ENCODE data around the gene MYO5C.

Gene MYO5C

GRCh38 chr15:52278636-52279367 lies 16.8 kb downstream of the MYO5C start:
- H3K9me3 ChIP-seq (ENCODE audit: control insufficient read depth, low read length): no peaks in the 10 kb centered on the region
- WGBS: 90% methylated on average over 10 of the region's 13 CpGs

GRCh38 chr15:52278135-52278534 lies 17.5 kb downstream of the MYO5C start:
- WGBS: 82% methylated on average over 3 of the region's 3 CpGs
- H2BK5ac ChIP-seq (ENCODE audit: low read depth, low read length, poor library complexity, severe bottlenecking): no peak overlapping the region

More at GRCh38 chr15:52278636-52279367, 16.8 kb downstream of the MYO5C start:
- Histone ChIP-seq H3K4me1 (ENCODE audit: control insufficient read depth, insufficient read depth, low read depth, low read length) (no peaks in the 10 kb centered on the region), H4K91ac (ENCODE audit: low read length) (no peak overlapping the region), H3K4me3 (ENCODE audit: insufficient read depth in 1 of 2, low read depth in 1 of 2, low read length in 2 of 2) (no peak overlapping the region), H3K9ac (ENCODE audit: low read length) (no peak overlapping the region), H3K4me2 (ENCODE audit: low read length, poor library complexity, severe bottlenecking) (no peak overlapping the region), H3K23ac (ENCODE audit: low read length in 2 of 2) (no peak overlapping the region), H3K18ac (ENCODE audit: low read depth in 1 of 2, low read length in 2 of 2) (no peak overlapping the region), H2BK5ac (ENCODE audit: low read depth, low read length, poor library complexity, severe bottlenecking) (no peak overlapping the region), H2AFZ (ENCODE audit: low read depth, low read length) (no peak overlapping the region), H3K36me3 (ENCODE audit: control insufficient read depth in 1 of 2, insufficient read depth in 2 of 2, low read depth in 1 of 2, low read length in 2 of 2) (no peaks in the 10 kb centered on the region), H3K27ac (ENCODE audit: low read length, poor library complexity, severe bottlenecking) (no peak overlapping the region), H4K8ac (ENCODE audit: low read length) (no peak overlapping the region), H3K27me3 (ENCODE audit: control insufficient read depth in 1 of 2, insufficient read depth in 1 of 2, low read length in 2 of 2) (peaks cover 0 to 6% of the 10 kb centered on the region in 2 experiments), H3K14ac (ENCODE audit: low read length in 2 of 2) (no peak overlapping the region), H3K4ac (ENCODE audit: low read depth in 1 of 2, low read length in 2 of 2) (no peak overlapping the region), H3K79me1 (replicated peaks; ENCODE audit: low read length, poor library complexity, severe bottlenecking) (no peaks in the 10 kb centered on the region), H2BK120ac (ENCODE audit: low read depth, low read length) (no peak overlapping the region), H2BK15ac (ENCODE audit: low read depth, poor library complexity, severe bottlenecking) (no peak overlapping the region), H2AK5ac (ENCODE audit: low read length, severe bottlenecking) (no peak overlapping the region), H2BK12ac (ENCODE audit: low read length in 2 of 2) (no peak overlapping the region)
- no peak for DNase-seq

DNA sequence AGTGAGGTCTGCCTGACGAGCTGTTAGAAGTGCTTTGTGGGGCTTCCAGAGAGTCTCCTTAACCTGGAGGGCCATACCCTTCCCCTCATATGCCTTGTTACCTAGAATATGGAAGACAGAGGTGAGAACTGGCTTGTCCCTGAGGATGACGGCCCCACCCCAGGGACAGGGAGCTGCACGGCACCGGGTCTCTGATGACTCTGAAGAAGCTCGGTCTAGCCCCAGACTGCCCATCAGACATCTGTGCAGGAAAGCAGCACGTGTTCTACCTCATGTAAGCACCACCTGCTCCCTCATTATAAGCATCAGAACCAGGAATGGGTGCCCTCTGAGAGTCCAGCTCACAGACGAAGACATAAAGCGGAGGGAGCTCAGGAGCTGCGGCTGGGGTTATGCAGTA lies 18.0 kb downstream of the MYO5C start:
- Histone ChIP-seq H2AFZ (ENCODE audit: low read depth, low read length) (no peak overlapping the region), H3K4ac (ENCODE audit: low read depth in 1 of 2, low read length in 2 of 2) (no peak overlapping the region), H3K4me1 (ENCODE audit: control insufficient read depth, insufficient read depth, low read depth, low read length) (no peaks in the 10 kb centered on the region), H3K27ac (ENCODE audit: low read length, poor library complexity, severe bottlenecking) (no peak overlapping the region), H3K9ac (ENCODE audit: low read length) (no peak overlapping the region), H4K91ac (ENCODE audit: low read length) (no peak overlapping the region), H3K14ac (ENCODE audit: low read length in 2 of 2) (no peak overlapping the region), H3K27me3 (ENCODE audit: control insufficient read depth in 1 of 2, insufficient read depth in 1 of 2, low read length in 2 of 2) (peaks cover 0 to 6% of the 10 kb centered on the region in 2 experiments), H2BK15ac (ENCODE audit: low read depth, poor library complexity, severe bottlenecking) (no peak overlapping the region), H3K79me1 (replicated peaks; ENCODE audit: low read length, poor library complexity, severe bottlenecking) (no peaks in the 10 kb centered on the region), H3K9me3 (ENCODE audit: control insufficient read depth, low read length) (no peaks in the 10 kb centered on the region), H2BK120ac (ENCODE audit: low read depth, low read length) (no peak overlapping the region), H3K18ac (ENCODE audit: low read depth in 1 of 2, low read length in 2 of 2) (no peak overlapping the region), H2BK5ac (ENCODE audit: low read depth, low read length, poor library complexity, severe bottlenecking) (no peak overlapping the region), H3K36me3 (ENCODE audit: control insufficient read depth in 1 of 2, insufficient read depth in 2 of 2, low read depth in 1 of 2, low read length in 2 of 2) (no peaks in the 10 kb centered on the region), H3K4me2 (ENCODE audit: low read length, poor library complexity, severe bottlenecking) (no peak overlapping the region), H4K8ac (ENCODE audit: low read length) (no peak overlapping the region), H2AK5ac (ENCODE audit: low read length, severe bottlenecking) (no peak overlapping the region), H3K4me3 (ENCODE audit: insufficient read depth in 1 of 2, low read depth in 1 of 2, low read length in 2 of 2) (no peak overlapping the region), H3K23ac (ENCODE audit: low read length in 2 of 2) (no peak overlapping the region), H2BK12ac (ENCODE audit: low read length in 2 of 2) (no peak overlapping the region)
- no peak for DNase-seq
- 97% methylated on average over 7 of the region's 9 CpGs for WGBS

More at GRCh38 chr15:52278135-52278534, 17.5 kb downstream of the MYO5C start:
- Histone ChIP-seq H3K4me3 (ENCODE audit: insufficient read depth in 1 of 2, low read depth in 1 of 2, low read length in 2 of 2) (no peak overlapping the region), H3K4me1 (ENCODE audit: control insufficient read depth, insufficient read depth, low read depth, low read length) (no peaks in the 10 kb centered on the region), H2BK15ac (ENCODE audit: low read depth, poor library complexity, severe bottlenecking) (no peak overlapping the region), H3K79me1 (replicated peaks; ENCODE audit: low read length, poor library complexity, severe bottlenecking) (no peaks in the 10 kb centered on the region), H3K9me3 (ENCODE audit: control insufficient read depth, low read length) (no peaks in the 10 kb centered on the region), H3K4me2 (ENCODE audit: low read length, poor library complexity, severe bottlenecking) (no peak overlapping the region), H2BK120ac (ENCODE audit: low read depth, low read length) (no peak overlapping the region), H3K4ac (ENCODE audit: low read depth in 1 of 2, low read length in 2 of 2) (no peak overlapping the region), H3K14ac (ENCODE audit: low read length in 2 of 2) (no peak overlapping the region), H2AFZ (ENCODE audit: low read depth, low read length) (no peak overlapping the region), H3K27me3 (ENCODE audit: control insufficient read depth in 1 of 2, insufficient read depth in 1 of 2, low read length in 2 of 2) (peaks cover 0 to 6% of the 10 kb centered on the region in 2 experiments), H3K9ac (ENCODE audit: low read length) (no peak overlapping the region), H4K91ac (ENCODE audit: low read length) (no peak overlapping the region), H3K18ac (ENCODE audit: low read depth in 1 of 2, low read length in 2 of 2) (no peak overlapping the region), H3K36me3 (ENCODE audit: control insufficient read depth in 1 of 2, insufficient read depth in 2 of 2, low read depth in 1 of 2, low read length in 2 of 2) (no peaks in the 10 kb centered on the region), H2AK5ac (ENCODE audit: low read length, severe bottlenecking) (no peak overlapping the region), H3K27ac (ENCODE audit: low read length, poor library complexity, severe bottlenecking) (no peak overlapping the region), H2BK12ac (ENCODE audit: low read length in 2 of 2) (no peak overlapping the region), H3K23ac (ENCODE audit: low read length in 2 of 2) (no peak overlapping the region), H4K8ac (ENCODE audit: low read length) (no peak overlapping the region)
- DNase-seq: no peak

DNA sequence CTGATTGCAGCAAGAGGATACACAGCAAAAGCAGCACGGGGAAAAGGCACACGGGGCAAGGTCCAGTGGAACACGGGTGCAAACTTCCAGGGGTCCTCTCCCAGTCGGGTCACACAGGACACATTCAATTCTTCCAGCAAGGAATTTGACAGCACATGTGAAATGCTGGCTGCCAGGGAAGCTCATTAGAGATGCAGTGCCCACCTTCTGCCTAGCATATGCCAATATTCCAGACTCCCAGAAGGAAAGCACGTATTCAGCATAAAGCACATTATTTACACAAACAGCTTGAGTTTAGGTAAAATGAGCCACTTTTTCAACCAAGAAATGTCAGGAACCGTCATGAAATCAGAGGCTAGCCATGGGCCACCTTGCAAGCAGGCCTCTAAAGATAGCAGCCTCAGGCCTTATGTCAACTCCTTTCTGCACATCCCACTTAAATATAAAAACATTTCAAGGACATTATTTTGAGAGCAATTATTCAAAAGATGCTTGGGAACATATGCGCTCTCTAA lies 19.3 kb downstream of the MYO5C start:
- H3K4ac ChIP-seq (ENCODE audit: low read depth in 1 of 2, low read length in 2 of 2): no peak overlapping the region

More for the DNA sequence above, 19.3 kb downstream of the MYO5C start:
- Histone ChIP-seq H3K18ac (ENCODE audit: low read depth in 1 of 2, low read length in 2 of 2) (no peak overlapping the region), H2BK120ac (ENCODE audit: low read depth, low read length) (no peak overlapping the region), H3K23ac (ENCODE audit: low read length in 2 of 2) (no peak overlapping the region), H2AFZ (ENCODE audit: low read depth, low read length) (no peak overlapping the region), H3K27ac (ENCODE audit: low read length, poor library complexity, severe bottlenecking) (no peak overlapping the region), H3K27me3 (ENCODE audit: control insufficient read depth in 1 of 2, insufficient read depth in 1 of 2, low read length in 2 of 2) (peaks cover 0 to 6% of the 10 kb centered on the region in 2 experiments), H2BK15ac (ENCODE audit: low read depth, poor library complexity, severe bottlenecking) (no peak overlapping the region), H3K4me2 (ENCODE audit: low read length, poor library complexity, severe bottlenecking) (no peak overlapping the region), H3K4me3 (ENCODE audit: insufficient read depth in 1 of 2, low read depth in 1 of 2, low read length in 2 of 2) (no peak overlapping the region), H2BK12ac (ENCODE audit: low read length in 2 of 2) (no peak overlapping the region), H2AK5ac (ENCODE audit: low read length, severe bottlenecking) (no peak overlapping the region), H3K4me1 (ENCODE audit: control insufficient read depth, insufficient read depth, low read depth, low read length) (no peaks in the 10 kb centered on the region), H3K9me3 (ENCODE audit: control insufficient read depth, low read length) (no peaks in the 10 kb centered on the region), H3K36me3 (ENCODE audit: control insufficient read depth in 1 of 2, insufficient read depth in 2 of 2, low read depth in 1 of 2, low read length in 2 of 2) (no peaks in the 10 kb centered on the region), H3K79me1 (replicated peaks; ENCODE audit: low read length, poor library complexity, severe bottlenecking) (no peaks in the 10 kb centered on the region), H3K9ac (ENCODE audit: low read length) (no peak overlapping the region), H4K91ac (ENCODE audit: low read length) (no peak overlapping the region), H2BK5ac (ENCODE audit: low read depth, low read length, poor library complexity, severe bottlenecking) (no peak overlapping the region), H3K14ac (ENCODE audit: low read length in 2 of 2) (no peak overlapping the region), H4K8ac (ENCODE audit: low read length) (no peak overlapping the region)
- WGBS: 82% methylated on average over 6 of the region's 7 CpGs
- no peak for DNase-seq

All from mesenchymal stem cell (in vitro differentiated cells and primary cell).